ENCODE results near the gene GRIK3.

The GRIK3 gene

DNA sequence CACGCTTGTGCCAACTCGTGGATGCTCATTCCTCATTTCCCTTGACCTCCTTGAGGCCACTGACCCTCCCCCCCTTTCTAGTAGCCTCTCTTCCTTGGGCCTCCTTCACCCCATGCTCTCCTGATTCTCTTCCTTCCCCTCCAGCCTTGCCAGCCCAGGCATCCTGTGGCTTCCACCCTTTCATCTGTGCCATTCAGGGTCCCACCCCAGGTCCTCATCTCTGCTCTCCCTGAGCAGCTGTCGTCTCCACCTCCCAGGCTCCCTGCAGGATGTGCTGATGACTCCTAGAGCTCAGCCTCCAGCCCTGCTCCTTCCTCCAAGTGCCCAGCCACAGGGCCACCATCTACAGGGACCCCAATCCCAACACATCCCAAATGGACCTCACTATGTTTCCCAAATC lies 197.4 kb downstream of the GRIK3 start:
- H3K27me3 ChIP-seq (ENCODE audit: insufficient read depth, poor library complexity, severe bottlenecking) = no peaks in the 10 kb centered on the region
- DNase-seq (ENCODE audit: low read depth in 1 of 2, low spot score in 1 of 2) = no peak

DNA sequence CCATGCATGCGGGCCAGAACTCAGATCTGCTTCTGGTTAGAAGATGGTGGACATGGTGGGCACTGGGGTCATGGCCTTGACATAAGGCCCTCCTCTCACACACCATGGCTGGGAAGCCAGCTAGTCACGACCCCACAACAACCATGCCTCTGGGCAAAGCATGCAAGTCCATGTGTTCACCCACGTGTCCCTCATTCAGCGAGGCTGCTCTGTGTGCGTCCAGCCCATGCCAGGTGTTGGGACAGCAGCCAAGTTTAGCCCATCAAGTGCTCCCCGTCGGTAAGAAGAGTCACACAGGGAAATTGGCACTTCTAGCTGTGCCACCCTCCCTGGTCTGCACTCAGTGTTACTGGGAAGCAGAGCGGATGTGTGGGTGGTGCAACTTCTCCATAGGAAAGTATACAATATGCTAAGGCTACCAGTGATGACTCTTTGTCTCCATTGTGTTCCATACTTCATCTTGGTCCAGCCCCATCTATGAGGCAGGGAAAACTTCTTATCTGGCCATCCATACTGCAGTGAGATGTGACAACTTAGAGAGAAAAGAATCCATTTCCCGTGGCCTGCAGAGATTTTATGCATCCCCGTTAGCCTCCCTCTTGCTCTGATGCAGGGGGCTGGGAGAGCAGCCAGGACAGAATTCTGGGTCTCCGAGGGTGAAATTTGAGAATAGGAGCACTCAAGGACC lies 198.0 kb downstream of the GRIK3 start:
- Histone ChIP-seq H3K27ac (replicated peaks) (no peak overlapping the region), H3K4me3 (replicated peaks; ENCODE audit: insufficient read depth, low read length) (no peak overlapping the region), H3K27me3 (ENCODE audit: insufficient read depth, poor library complexity, severe bottlenecking) (no peaks in the 10 kb centered on the region)
- TF ChIP-seq, protein P1, sequence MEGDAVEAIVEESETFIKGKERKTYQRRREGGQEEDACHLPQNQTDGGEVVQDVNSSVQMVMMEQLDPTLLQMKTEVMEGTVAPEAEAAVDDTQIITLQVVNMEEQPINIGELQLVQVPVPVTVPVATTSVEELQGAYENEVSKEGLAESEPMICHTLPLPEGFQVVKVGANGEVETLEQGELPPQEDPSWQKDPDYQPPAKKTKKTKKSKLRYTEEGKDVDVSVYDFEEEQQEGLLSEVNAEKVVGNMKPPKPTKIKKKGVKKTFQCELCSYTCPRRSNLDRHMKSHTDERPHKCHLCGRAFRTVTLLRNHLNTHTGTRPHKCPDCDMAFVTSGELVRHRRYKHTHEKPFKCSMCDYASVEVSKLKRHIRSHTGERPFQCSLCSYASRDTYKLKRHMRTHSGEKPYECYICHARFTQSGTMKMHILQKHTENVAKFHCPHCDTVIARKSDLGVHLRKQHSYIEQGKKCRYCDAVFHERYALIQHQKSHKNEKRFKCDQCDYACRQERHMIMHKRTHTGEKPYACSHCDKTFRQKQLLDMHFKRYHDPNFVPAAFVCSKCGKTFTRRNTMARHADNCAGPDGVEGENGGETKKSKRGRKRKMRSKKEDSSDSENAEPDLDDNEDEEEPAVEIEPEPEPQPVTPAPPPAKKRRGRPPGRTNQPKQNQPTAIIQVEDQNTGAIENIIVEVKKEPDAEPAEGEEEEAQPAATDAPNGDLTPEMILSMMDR (IDR thresholded peaks at IDR 0.05; ENCODE audit: insufficient read depth, low read length) = no peak
- TF ChIP-seq GABPA (IDR thresholded peaks at IDR 0.05; ENCODE audit: low read depth) = no peak
- no peak for TF ChIP-seq SPI1 (IDR thresholded peaks at IDR 0.05; ENCODE audit: borderline replicate concordance, low read depth)
- TF ChIP-seq POLR2AphosphoS5 (IDR thresholded peaks at IDR 0.05; ENCODE audit: low read depth) = no peak
- TF ChIP-seq, protein P2, sequence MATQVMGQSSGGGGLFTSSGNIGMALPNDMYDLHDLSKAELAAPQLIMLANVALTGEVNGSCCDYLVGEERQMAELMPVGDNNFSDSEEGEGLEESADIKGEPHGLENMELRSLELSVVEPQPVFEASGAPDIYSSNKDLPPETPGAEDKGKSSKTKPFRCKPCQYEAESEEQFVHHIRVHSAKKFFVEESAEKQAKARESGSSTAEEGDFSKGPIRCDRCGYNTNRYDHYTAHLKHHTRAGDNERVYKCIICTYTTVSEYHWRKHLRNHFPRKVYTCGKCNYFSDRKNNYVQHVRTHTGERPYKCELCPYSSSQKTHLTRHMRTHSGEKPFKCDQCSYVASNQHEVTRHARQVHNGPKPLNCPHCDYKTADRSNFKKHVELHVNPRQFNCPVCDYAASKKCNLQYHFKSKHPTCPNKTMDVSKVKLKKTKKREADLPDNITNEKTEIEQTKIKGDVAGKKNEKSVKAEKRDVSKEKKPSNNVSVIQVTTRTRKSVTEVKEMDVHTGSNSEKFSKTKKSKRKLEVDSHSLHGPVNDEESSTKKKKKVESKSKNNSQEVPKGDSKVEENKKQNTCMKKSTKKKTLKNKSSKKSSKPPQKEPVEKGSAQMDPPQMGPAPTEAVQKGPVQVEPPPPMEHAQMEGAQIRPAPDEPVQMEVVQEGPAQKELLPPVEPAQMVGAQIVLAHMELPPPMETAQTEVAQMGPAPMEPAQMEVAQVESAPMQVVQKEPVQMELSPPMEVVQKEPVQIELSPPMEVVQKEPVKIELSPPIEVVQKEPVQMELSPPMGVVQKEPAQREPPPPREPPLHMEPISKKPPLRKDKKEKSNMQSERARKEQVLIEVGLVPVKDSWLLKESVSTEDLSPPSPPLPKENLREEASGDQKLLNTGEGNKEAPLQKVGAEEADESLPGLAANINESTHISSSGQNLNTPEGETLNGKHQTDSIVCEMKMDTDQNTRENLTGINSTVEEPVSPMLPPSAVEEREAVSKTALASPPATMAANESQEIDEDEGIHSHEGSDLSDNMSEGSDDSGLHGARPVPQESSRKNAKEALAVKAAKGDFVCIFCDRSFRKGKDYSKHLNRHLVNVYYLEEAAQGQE (IDR thresholded peaks at IDR 0.05; ENCODE audit: insufficient replicate concordance, low read depth) = no peak
- DNase-seq (ENCODE audit: low read depth in 1 of 2, low spot score in 1 of 2) = no peak

More for the DNA sequence above, 197.4 kb downstream of the GRIK3 start:
- TF ChIP-seq POLR2AphosphoS5 (IDR thresholded peaks at IDR 0.05; ENCODE audit: low read depth) (no peak), SPI1 (IDR thresholded peaks at IDR 0.05; ENCODE audit: borderline replicate concordance, low read depth) (no peak)
- TF ChIP-seq, protein P1 (IDR thresholded peaks at IDR 0.05; ENCODE audit: insufficient read depth, low read length) = no peak
- TF ChIP-seq, protein P2 (IDR thresholded peaks at IDR 0.05; ENCODE audit: insufficient replicate concordance, low read depth) = no peak
- Histone ChIP-seq H3K27ac (replicated peaks) (no peak overlapping the region), H3K4me3 (replicated peaks; ENCODE audit: insufficient read depth, low read length) (no peak overlapping the region)

DNA sequence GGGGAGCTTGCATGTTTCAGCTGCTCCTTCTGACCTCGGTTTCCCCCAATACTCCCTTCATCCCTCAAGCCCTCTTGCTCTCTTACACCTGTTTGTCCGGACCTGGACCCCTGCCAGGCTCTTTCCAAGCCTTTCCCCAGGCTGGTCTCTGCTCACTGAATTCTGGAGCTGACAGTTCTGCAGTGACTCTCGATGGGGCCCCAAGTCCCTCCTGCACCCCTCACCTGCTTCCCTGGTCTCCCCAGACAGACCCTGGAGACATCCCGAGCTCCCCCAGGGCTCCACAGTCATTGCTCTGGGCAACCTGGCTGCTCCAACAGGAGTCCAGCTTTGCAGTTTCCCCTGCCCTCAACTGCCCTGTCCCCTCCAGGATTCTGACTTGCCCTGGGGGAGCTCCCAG lies 198.6 kb downstream of the GRIK3 start:
- Histone ChIP-seq H3K27ac (replicated peaks) (no peak overlapping the region), H3K27me3 (ENCODE audit: insufficient read depth, poor library complexity, severe bottlenecking) (no peaks in the 10 kb centered on the region), H3K4me3 (replicated peaks; ENCODE audit: insufficient read depth, low read length) (no peak overlapping the region)
- TF ChIP-seq, protein P2 (IDR thresholded peaks at IDR 0.05; ENCODE audit: insufficient replicate concordance, low read depth) = no peak
- no peak for TF ChIP-seq POLR2AphosphoS5 (IDR thresholded peaks at IDR 0.05; ENCODE audit: low read depth)
- TF ChIP-seq SPI1 (IDR thresholded peaks at IDR 0.05; ENCODE audit: borderline replicate concordance, low read depth) = no peak
- TF ChIP-seq, protein P1 (IDR thresholded peaks at IDR 0.05; ENCODE audit: insufficient read depth, low read length) = no peak
- TF ChIP-seq GABPA (IDR thresholded peaks at IDR 0.05; ENCODE audit: low read depth) = no peak
- no peak for DNase-seq (ENCODE audit: low read depth in 1 of 2, low spot score in 1 of 2)
